ENCODE measurements around the gene ALKBH6. TPM values are rescaled to one million over a fixed set of nuclear protein-coding genes. Genes with fewer than 3 reads are reported as not detected.

Gene ALKBH6
- total and polyA plus RNA-seq, 2 of the 8 experiments (the other 6 are each of a cell fraction or from before 2014, with no cell fraction given): 19.2 to 33.3 TPM

DNA sequence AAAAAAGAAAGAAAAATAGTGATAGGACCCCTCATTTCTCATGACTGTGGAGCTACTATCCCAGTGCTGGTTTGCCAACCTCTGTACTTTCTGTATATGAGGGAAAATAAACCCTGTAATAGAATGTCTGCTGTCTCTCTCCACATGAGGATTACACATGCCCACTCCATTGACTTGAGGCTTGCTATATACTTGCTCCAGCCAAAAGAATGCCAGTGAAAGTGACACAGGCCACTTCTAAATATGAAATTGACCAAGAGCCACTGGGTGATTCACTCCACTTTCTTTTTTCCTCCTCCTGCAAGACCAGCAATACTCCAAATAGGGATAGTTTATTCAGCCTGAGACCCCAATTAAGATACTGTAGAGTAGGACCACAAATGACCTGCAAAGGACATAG is 33.8 kb upstream of the ALKBH6 start:
- Histone ChIP-seq H4K20me1 (replicated peaks in 1 of 2; ENCODE audit: control insufficient read depth in 1 of 2, insufficient read depth in 2 of 2, low read length in 2 of 2) (peaks cover 0 to 5% of the 10 kb centered on the region in 2 experiments), H2BK20ac (ENCODE audit: low read length) (no peak overlapping the region), H3K4ac (replicated peaks; ENCODE audit: insufficient read length, low read depth, low read length) (no peak overlapping the region), H3K27ac (ENCODE audit: low read depth, low read length) (no peak overlapping the region), H3K4me3 (ENCODE audit: extremely low read depth in 1 of 4, insufficient read depth in 2 of 4, low read depth in 3 of 4, low read length in 4 of 4) (no peak overlapping the region), H3K14ac (ENCODE audit: insufficient read length) (no peak overlapping the region), H3K79me2 (ENCODE audit: control insufficient read depth in 1 of 2, insufficient read depth in 2 of 2, low read length in 2 of 2) (0 out of 4 replicates have a peak, but pooled peaks cover 0 to 3% of the 10 kb centered on the region in 2 experiments), H3K79me1 (ENCODE audit: low read depth, low read length) (no peaks in the 10 kb centered on the region), H2BK15ac (ENCODE audit: low read length) (no peak overlapping the region), H3K4me2 (ENCODE audit: insufficient read depth in 1 of 2, low read depth in 2 of 2, low read length in 2 of 2) (no peak overlapping the region), H2AFZ (ENCODE audit: low read length) (no peak overlapping the region), H3K23ac (ENCODE audit: insufficient read length) (no peak overlapping the region), H3K56ac (replicated peaks; ENCODE audit: insufficient read length, low read depth, low read length) (no peak overlapping the region), H2BK12ac (ENCODE audit: low read depth, low read length) (no peak overlapping the region), H4K8ac (ENCODE audit: extremely low read depth, insufficient read depth, low read length) (no peak overlapping the region), H3K18ac (ENCODE audit: extremely low read depth, low read length) (no peak overlapping the region), H3K9me3 (ENCODE audit: insufficient read depth in 2 of 2, low read depth in 1 of 2, low read length in 1 of 2) (no peaks in the 10 kb centered on the region), H2AK5ac (ENCODE audit: low read depth, low read length) (no peak overlapping the region), H3K27me3 (replicated peaks in 1 of 4; ENCODE audit: control insufficient read depth in 3 of 4, extremely low read depth in 1 of 4, insufficient read depth in 3 of 4, low read length in 3 of 4) (no peaks in the 10 kb centered on the region), H3K4me1 (replicated peaks in 1 of 4; ENCODE audit: control insufficient read depth in 3 of 4, insufficient read depth in 4 of 4, low read length in 3 of 4) (peaks cover 0 to 6% (median 3%) of the 10 kb centered on the region in 4 experiments; a peak in 6 of 7 replicates), H2BK120ac (replicated peaks; ENCODE audit: low read depth, low read length) (no peak overlapping the region), H3K36me3 (ENCODE audit: control insufficient read depth in 2 of 4, insufficient read depth in 4 of 4, low read length in 3 of 4) (no peaks in the 10 kb centered on the region), H4K5ac (ENCODE audit: insufficient read length, low read depth, low read length) (no peak overlapping the region), H2BK5ac (ENCODE audit: low read depth, low read length) (no peak overlapping the region), H3K9ac (replicated peaks in 1 of 4; ENCODE audit: extremely low read depth in 1 of 4, low read depth in 3 of 4, low read length in 3 of 4) (no peak overlapping the region), H3K23me2 (ENCODE audit: low read depth, low read length) (no peaks in the 10 kb centered on the region), H4K91ac (replicated peaks; ENCODE audit: insufficient read length, low read length) (no peak overlapping the region)
- ChIA-PET POLR2A (ENCODE audit: partially characterized antibody) (interaction anchor here (1.0 kb wide), 1 partner anchor 63 kb away, joined by 3 read pairs; the partner anchor contains the start of gene OVOL3), CTCF (ENCODE audit: partially characterized antibody) (interaction anchor here (1.2 kb wide), 1 partner anchor 13 kb away, joined by 3 read pairs; no protein-coding TSS in a partner anchor)
- FAIRE-seq (no peak), DNase-seq (ENCODE audit: low read depth in 1 of 2, low spot score in 2 of 2) (no peak)
- TF ChIP-seq TAF1 (IDR thresholded peaks at IDR 0.05; ENCODE audit: low read depth, low read length) (no peak), RFX5 (IDR thresholded peaks at IDR 0.05; ENCODE audit: borderline replicate concordance, low read depth, low read length) (no peak), KDM4A (IDR thresholded peaks at IDR 0.05; ENCODE audit: low read depth, low read length, severe bottlenecking) (no peak), TAF7 (optimal IDR thresholded peaks at IDR 0.05; ENCODE audit: borderline replicate concordance, low read depth, low read length) (no peak), POLR2AphosphoS5 (IDR thresholded peaks at IDR 0.05; ENCODE audit: low read depth, low read length) (no peak), SP4 (IDR thresholded peaks at IDR 0.05; ENCODE audit: low read length) (no peak), ZNF274 (IDR thresholded peaks at IDR 0.05; ENCODE audit: borderline replicate concordance, extremely low read depth, low read length) (no peak), SIN3A (conservative IDR thresholded peaks at IDR 0.05 in 1 of 2, IDR thresholded peaks at IDR 0.05 in 1 of 2; ENCODE audit: low read depth in 1 of 2, low read length in 2 of 2) (no peak), HDAC6 (IDR thresholded peaks at IDR 0.05; ENCODE audit: low read depth, low read length) (no peak), RBBP5 (IDR thresholded peaks at IDR 0.05; ENCODE audit: borderline replicate concordance, low read depth, low read length) (no peak)
- TF ChIP-seq, protein P1, sequence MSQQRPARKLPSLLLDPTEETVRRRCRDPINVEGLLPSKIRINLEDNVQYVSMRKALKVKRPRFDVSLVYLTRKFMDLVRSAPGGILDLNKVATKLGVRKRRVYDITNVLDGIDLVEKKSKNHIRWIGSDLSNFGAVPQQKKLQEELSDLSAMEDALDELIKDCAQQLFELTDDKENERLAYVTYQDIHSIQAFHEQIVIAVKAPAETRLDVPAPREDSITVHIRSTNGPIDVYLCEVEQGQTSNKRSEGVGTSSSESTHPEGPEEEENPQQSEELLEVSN (IDR thresholded peaks at IDR 0.05): no peak
